Testis (tissue), 2 donors: ENCODE data around the gene MACF1.

ENCODE experiments used
- CTCF ChIP-seq, 3 experiments: fragments of 450-650 bp in 2 of 3; fragments of 200-600 bp in 1 of 3; sonication (generic) in 1 of 3; IDR thresholded peaks; one replicate each; pipeline ENCODE4 v1.5.1; 2016 to 2019; ENCODE audit warnings: antibody characterized with exemption in 3 of 3, mild to moderate bottlenecking in 2 of 3, moderate library complexity in 1 of 3
- POLR2A ChIP-seq: fragments of 450-650 bp; IDR thresholded peaks from one replicate; pipeline ENCODE4 v1.6.1; 2017; ENCODE audit warnings: antibody characterized with exemption, mild to moderate bottlenecking, moderate library complexity

GRCh38 chr1:39472826-39473225 lies 268.3 kb downstream of the MACF1 start:
- TF ChIP-seq CTCF (IDR thresholded peaks at IDR 0.05) (no peak), POLR2A (no peak)
